ENCODE results near the gene PPP1R14B.

GRCh38 chr11:64286801-64287159 lies 40.0 kb upstream of the PPP1R14B start:
- TF ChIP-seq POLR2A (IDR thresholded peaks at IDR 0.05) (no peak), CTCF (IDR thresholded peaks at IDR 0.05) (no peak)

All from Peyer's patch (tissue), 4 donors.